Measurements from ENCODE around the gene GABRG3.

GABRG3 gene

GRCh38 chr15:27111323-27111722, 140.3 kb downstream of the GABRG3 start:
- DNase-seq (ENCODE audit: low read depth) = no peak

- DNase-seq (ENCODE audit: low read depth) = no peak
Measured at GRCh38 chr15:27114473-27114872, 143.5 kb downstream of the GABRG3 start.

- no peak for DNase-seq (ENCODE audit: low read depth)
Measured at GRCh38 chr15:27119695-27120266, 148.8 kb downstream of the GABRG3 start.

- no peak for DNase-seq (ENCODE audit: low read depth)
Measured at GRCh38 chr15:27121672-27122071, 150.7 kb downstream of the GABRG3 start.

- no peak for DNase-seq (ENCODE audit: low read depth)
Measured at GRCh38 chr15:27123291-27123690, 152.3 kb downstream of the GABRG3 start.

GRCh38 chr15:27123808-27124207, 152.8 kb downstream of the GABRG3 start:
- DNase-seq (ENCODE audit: low read depth) = no peak

- DNase-seq (ENCODE audit: low read depth) = no peak
Measured at GRCh38 chr15:27124287-27124871, 153.4 kb downstream of the GABRG3 start.

- no peak for DNase-seq (ENCODE audit: low read depth)
Measured at GRCh38 chr15:27125185-27125584, 154.2 kb downstream of the GABRG3 start.

GRCh38 chr15:27126449-27126848, 155.5 kb downstream of the GABRG3 start:
- no peak for DNase-seq (ENCODE audit: low read depth)

GRCh38 chr15:27127815-27128570, 157.0 kb downstream of the GABRG3 start:
- no peak for DNase-seq (ENCODE audit: low read depth)

GRCh38 chr15:27133249-27133648, 162.3 kb downstream of the GABRG3 start:
- no peak for DNase-seq (ENCODE audit: low read depth)

- no peak for DNase-seq (ENCODE audit: low read depth)
Measured at GRCh38 chr15:27134481-27134880, 163.5 kb downstream of the GABRG3 start.

- DNase-seq (ENCODE audit: low read depth) = no peak
Measured at GRCh38 chr15:27135151-27135550, 164.2 kb downstream of the GABRG3 start.

GRCh38 chr15:27137127-27137526, 166.1 kb downstream of the GABRG3 start:
- no peak for DNase-seq (ENCODE audit: low read depth)

- DNase-seq (ENCODE audit: low read depth) = no peak
Measured at GRCh38 chr15:27165590-27165989, 194.6 kb downstream of the GABRG3 start.

GRCh38 chr15:27166917-27167316, 195.9 kb downstream of the GABRG3 start:
- no peak for DNase-seq (ENCODE audit: low read depth)

GRCh38 chr15:27167738-27168137, 196.8 kb downstream of the GABRG3 start:
- no peak for DNase-seq (ENCODE audit: low read depth)

GRCh38 chr15:27170851-27171250, 199.9 kb downstream of the GABRG3 start:
- no peak for DNase-seq (ENCODE audit: low read depth)

- no peak for DNase-seq (ENCODE audit: low read depth)
Measured at GRCh38 chr15:27172821-27173220, 201.8 kb downstream of the GABRG3 start.

GRCh38 chr15:27175472-27176153, 204.6 kb downstream of the GABRG3 start:
- no peak for DNase-seq (ENCODE audit: low read depth)

GRCh38 chr15:27176785-27177406, 205.9 kb downstream of the GABRG3 start:
- DNase-seq (ENCODE audit: low read depth) = no peak

- DNase-seq (ENCODE audit: low read depth) = no peak
Measured at GRCh38 chr15:27179789-27180188, 208.8 kb downstream of the GABRG3 start.

Measured in T-helper 22 cell (primary cell).